Ovary (tissue), 9 donors: Measurements from ENCODE around the gene PAOX. TPM values are rescaled to one million over a fixed set of nuclear protein-coding genes. Genes with fewer than 3 reads are reported as not detected.

ENCODE experiments used
- DNase-seq, 5 donors: peaks; one replicate each; pipeline ENCODE4 v3.0.0-alpha.2; 2019 to 2020
- H3K27ac ChIP-seq, 2 donors: fragments of 200-600 bp; one replicate each; pipeline versions ENCODE4 v1.5.1 to v1.8.0; 2019 to 2022
- H3K27me3 ChIP-seq: fragments of 200-600 bp; one replicate; pipeline ENCODE4 v1.8.0; 2022
- H3K36me3 ChIP-seq: fragments of 200-600 bp; sonication (generic); one replicate; pipeline ENCODE4 v1.5.1; 2019
- H3K4me1 ChIP-seq: one replicate; pipeline ENCODE4 v1.8.1; 2013; ENCODE audit warnings: mild to moderate bottlenecking, moderate library complexity; ENCODE audit not compliant: insufficient read depth
- H3K4me3 ChIP-seq: fragments of 200-600 bp; sonication (generic); one replicate; pipeline ENCODE4 v1.5.1; 2017
- H3K9me3 ChIP-seq, 2 donors: fragments of 200-600 bp in 1 of 2; sonication (generic) in 1 of 2; one replicate each; pipeline versions ENCODE4 v1.5.1 to v1.8.1; 2013 to 2019; ENCODE audit warnings: mild to moderate bottlenecking in 1 of 2, moderate library complexity in 1 of 2
- CTCF ChIP-seq, 3 donors: fragments of 450-650 bp in 2 of 3; fragments of 200-600 bp in 1 of 3; IDR thresholded peaks; one replicate each; pipeline versions ENCODE4 v1.5.1 to v1.8.0; 2016 to 2022; ENCODE audit warnings: antibody characterized with exemption in 3 of 3, mild to moderate bottlenecking in 1 of 3
- EP300 ChIP-seq: sonication (generic); formaldehyde crosslinking; IDR thresholded peaks from one replicate; pipeline ENCODE4 v1.6.1; 2017; ENCODE audit warnings: antibody characterized with exemption
- POLR2A ChIP-seq: fragments of 450-650 bp; IDR thresholded peaks from one replicate; pipeline ENCODE4 v1.6.1; 2017; ENCODE audit warnings: antibody characterized with exemption, mild to moderate bottlenecking, moderate library complexity
- WGBS, 3 donors: extraction: QIAGEN DNeasy Blood & Tissue Kit in 1 of 3; methylation state at CpG; one replicate each; pipeline versions ENCODE4 v1.1.5 to v1.1.7; 2013 to 2017; 5-methylcytosine and 5-hydroxymethylcytosine counted together
- intact Hi-C, 4 donors: fragments of 100-400 bp; cut with DNase I; formaldehyde crosslinking; loops; one replicate each; pipeline versions ENCODE4 v1.11.0 to v1.15.1; 2022 to 2023
- polyA plus RNA-seq, 2 donors: library from polyadenylated mRNA; stranded (reverse); fragments of 200-250 nt in 1 of 2; fragments of 350-450 nt in 1 of 2; fragmentation: Illumina TruSeq in 1 of 2; extraction: RNeasy Lipid Tissue Mini Kit (QIAGEN cat#74804) in 1 of 2; gene quantifications; one replicate each; pipeline ENCODE4 v1.2.3, GENCODE V29; 2013 to 2014
- total RNA-seq, 7 donors: library from RNA; depleted of rRNA in 2 of 7; stranded (reverse); fragments of >200 nt in 2 of 7; fragmentation: NEBNext Ultra II Directional in 3 of 7; extraction: Animal tissue kit (Norgen Biotek cat#: 25700) in 3 of 7; gene quantifications; one replicate each; pipeline versions ENCODE4 v1.1.0 to v1.2.4, GENCODE V29; 2016 to 2023
- donor health status: DM: no; HTN: no; CAD: no; lungs with moderate emphysema.
- donor health status: DM: no; HTN: no; CAD: no.
- donor health status: Bipolar disorder and iron deficiency.
- donor health status: DM: yes; HTN: yes; CAD: no.
- donor health status: DM: no; HTN: no; CAD: no.
- donor health status: DM: yes; HTN: yes; CAD: no.

PAOX gene
- total and polyA plus RNA-seq, 9 donors = 2.1 to 11.4 (median 8.7) TPM

DNA sequence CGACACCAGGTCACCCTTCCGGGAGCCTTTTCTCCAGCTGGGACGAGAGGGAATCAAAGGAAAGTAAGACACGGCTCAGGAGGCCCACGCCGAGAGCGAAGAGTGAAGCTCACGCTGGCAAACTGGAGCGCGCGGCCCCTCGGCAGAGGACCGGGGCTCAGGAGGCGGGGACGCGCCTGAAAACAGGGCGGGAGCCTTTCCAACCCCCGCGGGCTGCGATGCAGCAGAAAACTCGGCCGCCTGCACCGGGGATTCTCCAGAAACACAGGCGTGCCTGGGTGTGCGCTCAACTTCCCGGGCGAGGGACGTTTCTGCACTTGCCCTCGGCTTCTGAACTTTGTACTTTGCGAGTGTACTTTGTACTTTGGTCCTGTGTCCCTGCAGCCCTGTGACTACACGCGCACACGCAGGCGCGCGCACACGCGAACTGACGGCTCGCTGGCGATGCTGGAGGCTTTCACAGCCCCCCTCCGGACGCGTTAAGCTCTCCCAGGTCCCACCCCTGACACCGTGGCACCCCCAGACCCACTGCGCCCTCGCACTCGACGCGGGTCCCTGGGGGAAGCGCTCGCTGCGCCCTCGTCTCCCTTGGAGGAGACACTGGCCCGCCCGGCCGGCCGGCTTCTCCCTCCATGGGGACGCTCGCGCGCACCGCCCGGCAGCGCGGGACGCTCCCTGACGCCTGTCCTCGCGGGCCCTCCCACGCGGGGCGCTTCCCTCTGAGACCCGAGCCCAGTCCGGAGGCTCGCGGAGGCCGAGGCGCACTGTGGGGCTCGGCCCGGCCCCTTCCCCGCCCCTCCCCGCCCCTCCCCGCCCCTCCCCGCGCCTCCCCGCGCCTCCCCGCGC is 588 bp upstream of the PAOX start:
- Histone ChIP-seq H3K36me3 (no peaks in the 10 kb centered on the region), H3K4me3 (peak overlapping the region; percentile 79), H3K4me1 (peaks cover 5% of the 10 kb centered on the region), H3K9me3 (no peaks in the 10 kb centered on the region), H3K27me3 (no peaks in the 10 kb centered on the region), H3K27ac (peak overlapping the region in 1 of 2 donors; percentile 80)
- intact Hi-C loops = loop anchor here in 1 of 4 donors (5.0 kb wide), 1 partner anchor 71 kb away; the partner anchor contains the start of genes TUBGCP2 and ZNF511
- 0 to 1% (median 0%) methylated on average over 27 to 81 of the region's 90 CpGs for WGBS, 3 donors
- DNase-seq = peak; percentile 68 to 82 (median 80)
- TF ChIP-seq EP300 = no peak
- no peak for TF ChIP-seq CTCF (IDR thresholded peaks at IDR 0.05)
- no peak for TF ChIP-seq POLR2A

DNA sequence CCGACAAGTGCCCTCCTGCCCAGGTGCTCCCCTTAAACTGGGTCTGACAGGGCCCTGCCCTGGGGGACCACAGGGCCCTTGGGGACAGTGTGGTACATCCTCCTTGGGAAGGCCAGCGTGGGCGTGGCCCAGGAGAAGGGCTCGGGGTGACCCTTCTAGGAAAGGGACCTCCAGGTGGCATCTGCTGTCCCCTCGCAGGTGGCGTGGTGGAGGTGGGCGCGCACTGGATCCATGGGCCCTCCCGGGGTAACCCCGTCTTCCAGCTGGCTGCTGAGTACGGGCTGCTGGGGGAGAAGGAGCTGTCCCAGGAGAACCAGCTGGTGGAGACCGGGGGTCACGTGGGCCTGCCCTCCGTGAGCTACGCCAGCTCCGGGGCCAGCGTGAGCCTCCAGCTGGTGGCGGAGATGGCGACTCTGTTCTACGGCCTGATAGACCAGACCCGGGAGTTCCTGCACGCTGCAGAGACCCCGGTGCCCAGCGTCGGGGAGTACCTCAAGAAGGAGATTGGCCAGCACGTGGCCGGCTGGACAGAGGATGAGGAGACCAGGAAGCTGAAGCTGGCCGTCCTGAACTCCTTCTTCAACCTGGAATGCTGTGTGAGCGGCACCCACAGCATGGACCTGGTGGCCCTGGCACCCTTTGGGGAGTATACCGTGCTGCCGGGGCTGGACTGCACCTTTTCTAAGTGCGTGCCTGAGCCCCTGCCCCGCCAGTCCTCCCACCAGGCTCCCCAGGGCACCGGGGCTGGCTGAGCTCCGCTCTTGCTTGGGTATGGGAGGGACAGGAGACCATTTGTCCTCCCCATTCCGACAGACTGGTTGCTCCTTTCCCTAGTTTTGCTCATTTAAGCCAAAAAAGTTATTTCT is 972 bp downstream of the PAOX start:
- H3K27me3 ChIP-seq = no peaks in the 10 kb centered on the region
- no peak for TF ChIP-seq CTCF (IDR thresholded peaks at IDR 0.05)
- TF ChIP-seq POLR2A = no peak
- TF ChIP-seq EP300 = no peak
- no peaks in the 10 kb centered on the region for H3K9me3 ChIP-seq
- WGBS, 3 donors = 87 to 91% (median 90%) methylated on average over 34 to 36 of the region's 36 CpGs
- intact Hi-C loops = loop anchor here in 1 of 4 donors (5.0 kb wide), 1 partner anchor 73 kb away; the partner anchor contains the start of genes TUBGCP2 and ZNF511
- H3K36me3 ChIP-seq = no peaks in the 10 kb centered on the region
- DNase-seq = no peak
- H3K4me1 ChIP-seq = peaks cover 5% of the 10 kb centered on the region
- peak overlapping the region in 1 of 2 donors; percentile 57 for H3K27ac ChIP-seq
- H3K4me3 ChIP-seq = peak overlapping the region; percentile 79

- no peak for DNase-seq
These were observed 2.0 kb downstream of the PAOX start for GRCh38 chr10:133381036-133381435.

More at GRCh38 chr10:133381036-133381435, 2.0 kb downstream of the PAOX start:
- Histone ChIP-seq H3K27me3 (no peaks in the 10 kb centered on the region), H3K4me3 (no peak overlapping the region), H3K27ac (no peak overlapping the region), H3K4me1 (peaks cover 5% of the 10 kb centered on the region), H3K9me3 (no peaks in the 10 kb centered on the region), H3K36me3 (no peaks in the 10 kb centered on the region)
- TF ChIP-seq CTCF (IDR thresholded peaks at IDR 0.05) = no peak
- TF ChIP-seq EP300 = no peak
- TF ChIP-seq POLR2A = no peak
- intact Hi-C loops = no loop called here
- WGBS, 3 donors = 87 to 97% (median 96%) methylated on average over 8 of the region's 8 CpGs
